HUES48 (cell line): Measurements from ENCODE around the gene TULP1.
A peak's percentile ranks its signal among the peaks of the same experiment; 100 is the strongest.

Experiments
- H3K27ac ChIP-seq: one replicate; pipeline ENCODE4 v1.7.0; 2013; ENCODE audit warnings: low read depth, low read length, inconsistent platforms
- H3K27me3 ChIP-seq: 2 replicates; pipeline ENCODE4 v1.6.1; 2013; ENCODE audit warnings: mild to moderate bottlenecking, low read length; ENCODE audit not compliant: control insufficient read depth, insufficient read depth
- H3K36me3 ChIP-seq: 2 replicates; pipeline ENCODE4 v1.6.1; 2013; ENCODE audit warnings: low read length; ENCODE audit not compliant: control insufficient read depth, insufficient read depth
- H3K4me1 ChIP-seq: 2 replicates; pipeline ENCODE4 v1.6.1; 2013; ENCODE audit warnings: mild to moderate bottlenecking, low read length; ENCODE audit not compliant: control insufficient read depth, insufficient read depth
- H3K4me3 ChIP-seq: 2 replicates; pipeline ENCODE4 v1.5.1; 2013; ENCODE audit warnings: mild to moderate bottlenecking, low read depth, low read length
- H3K9ac ChIP-seq: 2 replicates; pipeline ENCODE4 v1.6.1; 2013; ENCODE audit warnings: mild to moderate bottlenecking, low read depth, low read length, moderate library complexity
- H3K9me3 ChIP-seq: 2 replicates; pipeline ENCODE4 v1.6.1; 2013; ENCODE audit warnings: low read length; ENCODE audit not compliant: control insufficient read depth, insufficient read depth

Gene TULP1

GRCh38 chr6:35453236-35453635, 59.5 kb downstream of the TULP1 start:
- Histone ChIP-seq H3K27ac (no peak overlapping the region), H3K4me1 (peaks cover 26% of the 10 kb centered on the region), H3K9ac (no peak overlapping the region), H3K27me3 (peaks cover 9% of the 10 kb centered on the region), H3K36me3 (peaks cover 19% of the 10 kb centered on the region), H3K4me3 (peak overlapping the region; percentile 71), H3K9me3 (no peaks in the 10 kb centered on the region)

GRCh38 chr6:35452183-35453090, 60.3 kb downstream of the TULP1 start, which contains the start of gene FANCE:
Gene FANCE (plus strand): TSS chr6:35452338. CDS start chr6:35452546, 208 bp downstream.
- H3K36me3 ChIP-seq, result peaks cover 14% of the 10 kb centered on the region; the same call in 1 of the 2 replicates
- H3K9ac ChIP-seq, result no peak within 1 kb of the TSS; the same call in 1 of the 2 replicates
- peaks cover 9% of the 10 kb centered on the region for H3K27me3 ChIP-seq
- H3K4me1 ChIP-seq, result peaks cover 26% of the 10 kb centered on the region
- no peaks in the 10 kb centered on the region for H3K9me3 ChIP-seq
- peak within 1 kb of the TSS; percentile 71 for H3K4me3 ChIP-seq
- H3K27ac ChIP-seq, result peak within 1 kb of the TSS; percentile 81

GRCh38 chr6:35451354-35452182, 61.1 kb downstream of the TULP1 start:
- H3K9ac ChIP-seq, result no peak overlapping the region
- peak overlapping the region; percentile 55 for H3K4me3 ChIP-seq
- peaks cover 10% of the 10 kb centered on the region; the same call in 1 of the 2 replicates for H3K36me3 ChIP-seq
- H3K27me3 ChIP-seq, result peaks cover 9% of the 10 kb centered on the region
- no peaks in the 10 kb centered on the region for H3K9me3 ChIP-seq
- peaks cover 26% of the 10 kb centered on the region for H3K4me1 ChIP-seq
- no peak overlapping the region for H3K27ac ChIP-seq

- no peak overlapping the region for H3K4me3 ChIP-seq
- no peaks in the 10 kb centered on the region for H3K36me3 ChIP-seq
- no peak overlapping the region for H3K27ac ChIP-seq
- H3K9ac ChIP-seq, result no peak overlapping the region
- H3K27me3 ChIP-seq, result peaks cover 9% of the 10 kb centered on the region
- no peaks in the 10 kb centered on the region for H3K9me3 ChIP-seq
- H3K4me1 ChIP-seq, result peaks cover 23% of the 10 kb centered on the region
Observed at GRCh38 chr6:35449287-35449881, 63.3 kb downstream of the TULP1 start.

- Histone ChIP-seq H3K4me3 (no peak overlapping the region), H3K27ac (no peak overlapping the region), H3K9me3 (no peaks in the 10 kb centered on the region), H3K27me3 (peaks cover 6% of the 10 kb centered on the region), H3K36me3 (no peaks in the 10 kb centered on the region), H3K9ac (no peak overlapping the region), H3K4me1 (peaks cover 11% of the 10 kb centered on the region)
Observed at GRCh38 chr6:35448191-35448590, 64.5 kb downstream of the TULP1 start.
